Esophagus muscularis mucosa (tissue), 4 donors: ENCODE measurements around the gene GNAO1. TPM values are rescaled to one million over a fixed set of nuclear protein-coding genes. Genes with fewer than 3 reads are reported as not detected.

ENCODE experiments used
- DNase-seq: peaks from one replicate; pipeline ENCODE4 v3.0.0-alpha.2; 2017; ENCODE audit errors: extremely low spot score
- H3K27ac ChIP-seq, 4 donors: fragments of 200-600 bp; sonication (generic); replicated peaks in 1 of 4; 1 replicate in 3 of 4; 2 replicates in 1 of 4; pipeline ENCODE4 v1.5.1; 2016 to 2019; ENCODE audit warnings: mild to moderate bottlenecking in 1 of 4
- H3K27me3 ChIP-seq, 4 donors: fragments of 200-600 bp; sonication (generic); one replicate each; pipeline versions ENCODE4 v1.5.1 to v1.6.0; 2016 to 2019
- H3K36me3 ChIP-seq, 4 donors: fragments of 200-600 bp; sonication (generic); one replicate each; pipeline ENCODE4 v1.5.1; 2016 to 2019
- H3K4me1 ChIP-seq, 4 donors: fragments of 200-600 bp; sonication (generic); one replicate each; pipeline ENCODE4 v1.5.1; 2016 to 2019
- H3K4me3 ChIP-seq, 4 donors: fragments of 200-600 bp; sonication (generic); 1 replicate in 2 of 4; 2 replicates in 2 of 4; pipeline ENCODE4 v1.5.1; 2016 to 2019; ENCODE audit warnings: mild to moderate bottlenecking in 4 of 4, moderate library complexity in 1 of 4
- H3K9me3 ChIP-seq, 4 donors: fragments of 200-600 bp; sonication (generic); 1 replicate in 3 of 4; 2 replicates in 1 of 4; pipeline ENCODE4 v1.5.1; 2016 to 2019
- EP300 ChIP-seq: sonication (generic); formaldehyde crosslinking; IDR thresholded peaks from one replicate; pipeline ENCODE4 v1.6.1; 2017; ENCODE audit warnings: antibody characterized with exemption
- POLR2A ChIP-seq: fragments of 450-650 bp; IDR thresholded peaks from one replicate; pipeline ENCODE4 v1.6.1; 2017; ENCODE audit warnings: antibody characterized with exemption, moderate library complexity, mild to moderate bottlenecking, low read depth
- POLR2AphosphoS5 ChIP-seq, 2 donors: sonication (generic); formaldehyde crosslinking; IDR thresholded peaks; one replicate each; pipeline ENCODE4 v1.6.1; 2017; ENCODE audit warnings: antibody characterized with exemption in 2 of 2
- WGBS: methylation state at CpG from one replicate; pipeline ENCODE4 v1.1.5; 2018; 5-methylcytosine and 5-hydroxymethylcytosine counted together
- intact Hi-C: fragments of 100-400 bp; cut with DNase I; formaldehyde crosslinking; loops from one replicate; pipeline ENCODE4 v1.15.1; 2023
- total RNA-seq, 4 donors: library from RNA; depleted of rRNA; stranded (reverse); fragments of >200 nt; gene quantifications; one replicate each; pipeline versions ENCODE4 v1.1.0 to v1.2.1, GENCODE V29; 2016
- TF ChIP-seq, protein P1 (sequence below), 3 experiments: fragments of 200-600 bp in 2 of 3; fragments of 450-650 bp in 1 of 3; sonication (generic) in 2 of 3; IDR thresholded peaks; one replicate each; pipeline ENCODE4 v1.5.1; 2017 to 2019; ENCODE audit warnings: antibody characterized with exemption in 3 of 3, mild to moderate bottlenecking in 2 of 3, moderate library complexity in 1 of 3

Gene GNAO1
- total RNA-seq, 4 donors from 2014 or later = 2.1 to 6.8 (median 3.3) TPM

DNA sequence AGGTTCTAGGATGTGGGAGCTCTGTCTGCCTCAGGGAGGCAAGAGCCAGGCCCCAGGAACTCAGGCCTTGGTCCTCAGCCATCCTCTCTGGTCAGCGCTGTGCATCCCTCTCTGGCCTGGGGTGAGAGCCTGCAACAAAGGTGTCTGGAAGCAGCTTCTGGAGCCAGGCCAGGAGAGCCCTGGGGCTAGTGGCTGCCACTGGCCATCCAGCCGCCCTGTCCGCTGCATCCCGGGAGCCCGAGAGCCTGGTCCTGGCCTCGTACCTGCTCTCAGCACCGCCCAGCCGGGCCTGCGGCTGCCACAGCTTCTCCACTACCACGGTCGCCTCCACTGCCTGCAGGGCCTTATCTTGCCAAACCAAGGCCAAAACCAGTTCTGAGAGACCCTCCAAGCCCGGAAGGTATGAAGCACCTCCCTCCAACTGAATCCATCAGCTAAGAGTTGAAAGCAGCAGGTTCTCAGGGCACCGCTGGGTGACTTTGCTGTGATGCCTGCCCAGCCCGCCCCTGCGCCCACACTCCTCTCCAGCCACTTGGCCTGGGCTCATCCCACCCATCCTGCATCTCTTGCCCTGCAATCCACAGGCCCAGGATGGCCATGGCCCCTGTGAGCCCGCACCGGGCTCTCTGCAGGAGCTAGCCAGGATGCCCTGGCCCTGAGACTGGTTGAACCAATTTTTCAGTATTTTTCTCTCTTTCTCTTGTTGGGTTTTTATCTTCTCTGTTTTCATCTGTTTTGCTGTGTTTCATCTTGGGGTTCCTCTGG is 148.3 kb downstream of the GNAO1 start:
- Histone ChIP-seq H3K36me3 (peaks cover 0 to 10% (median 1%) of the 10 kb centered on the region in 4 donors), H3K4me1 (no peaks in the 10 kb centered on the region), H3K4me3 (no peak overlapping the region), H3K9me3 (no peaks in the 10 kb centered on the region), H3K27me3 (no peaks in the 10 kb centered on the region), H3K27ac (no peak overlapping the region)
- WGBS = 93% methylated on average over 15 of the region's 17 CpGs
- DNase-seq = no peak
- intact Hi-C loops = no loop called here
- TF ChIP-seq POLR2A = no peak
- TF ChIP-seq, protein P1, sequence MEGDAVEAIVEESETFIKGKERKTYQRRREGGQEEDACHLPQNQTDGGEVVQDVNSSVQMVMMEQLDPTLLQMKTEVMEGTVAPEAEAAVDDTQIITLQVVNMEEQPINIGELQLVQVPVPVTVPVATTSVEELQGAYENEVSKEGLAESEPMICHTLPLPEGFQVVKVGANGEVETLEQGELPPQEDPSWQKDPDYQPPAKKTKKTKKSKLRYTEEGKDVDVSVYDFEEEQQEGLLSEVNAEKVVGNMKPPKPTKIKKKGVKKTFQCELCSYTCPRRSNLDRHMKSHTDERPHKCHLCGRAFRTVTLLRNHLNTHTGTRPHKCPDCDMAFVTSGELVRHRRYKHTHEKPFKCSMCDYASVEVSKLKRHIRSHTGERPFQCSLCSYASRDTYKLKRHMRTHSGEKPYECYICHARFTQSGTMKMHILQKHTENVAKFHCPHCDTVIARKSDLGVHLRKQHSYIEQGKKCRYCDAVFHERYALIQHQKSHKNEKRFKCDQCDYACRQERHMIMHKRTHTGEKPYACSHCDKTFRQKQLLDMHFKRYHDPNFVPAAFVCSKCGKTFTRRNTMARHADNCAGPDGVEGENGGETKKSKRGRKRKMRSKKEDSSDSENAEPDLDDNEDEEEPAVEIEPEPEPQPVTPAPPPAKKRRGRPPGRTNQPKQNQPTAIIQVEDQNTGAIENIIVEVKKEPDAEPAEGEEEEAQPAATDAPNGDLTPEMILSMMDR (IDR thresholded peaks at IDR 0.05) = no peak
- TF ChIP-seq EP300 = no peak
- TF ChIP-seq POLR2AphosphoS5 (IDR thresholded peaks at IDR 0.05) = no peak

DNA sequence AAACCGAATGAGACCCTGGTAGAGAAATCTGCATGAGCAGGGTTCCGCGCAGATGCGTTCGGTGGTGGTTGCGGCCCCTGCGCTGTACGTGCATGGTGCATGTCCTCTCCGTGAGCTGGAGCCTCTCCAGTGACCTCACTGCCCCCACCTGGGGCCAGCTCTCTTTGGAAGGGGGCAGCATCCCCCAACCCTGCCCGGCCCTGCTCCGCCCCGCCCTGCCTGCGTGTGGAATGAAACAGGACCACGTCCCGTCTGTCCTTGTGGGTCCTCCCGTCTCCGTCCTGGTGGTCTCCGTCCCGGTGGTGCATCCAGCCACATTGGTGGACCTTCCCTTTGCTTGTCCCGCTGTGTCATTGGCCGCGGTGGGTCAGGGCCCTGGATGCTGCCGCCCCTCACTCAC is 149.1 kb downstream of the GNAO1 start:
- WGBS = 88% methylated on average over 17 of the region's 23 CpGs
- no peaks in the 10 kb centered on the region for H3K4me1 ChIP-seq

DNA sequence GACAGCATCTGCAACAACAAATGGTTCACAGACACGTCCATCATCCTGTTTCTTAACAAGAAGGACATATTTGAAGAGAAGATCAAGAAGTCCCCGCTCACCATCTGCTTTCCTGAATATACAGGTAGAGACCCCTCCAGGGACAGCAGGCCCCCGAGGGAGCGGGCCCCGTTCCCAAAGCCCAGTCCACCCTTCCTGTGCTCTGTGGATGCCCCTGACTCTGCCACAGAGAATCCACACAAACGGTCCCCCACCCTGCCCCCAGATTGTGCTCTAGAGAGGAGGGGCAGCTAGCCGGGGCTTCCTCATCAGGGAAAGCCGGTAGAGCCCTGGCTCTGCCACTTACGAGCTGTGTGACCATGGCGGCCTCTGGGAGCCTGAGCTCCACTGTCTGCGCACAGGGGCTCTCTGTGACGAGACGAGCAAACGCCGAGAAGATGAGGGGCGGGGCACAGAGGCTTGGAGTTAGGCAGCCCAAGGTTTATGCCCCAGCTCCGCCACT is 149.6 kb downstream of the GNAO1 start:
- peaks cover 0 to 10% (median 1%) of the 10 kb centered on the region in 4 donors for H3K36me3 ChIP-seq
- no peak overlapping the region for H3K27ac ChIP-seq
- H3K27me3 ChIP-seq = no peaks in the 10 kb centered on the region
- H3K4me1 ChIP-seq = no peaks in the 10 kb centered on the region
- no peak for DNase-seq
- H3K9me3 ChIP-seq = no peaks in the 10 kb centered on the region
- H3K4me3 ChIP-seq = no peak overlapping the region
- 86% methylated on average over 12 of the region's 17 CpGs for WGBS
- intact Hi-C loops = no loop called here
- no peak for TF ChIP-seq POLR2AphosphoS5 (IDR thresholded peaks at IDR 0.05)
- TF ChIP-seq POLR2A = no peak
- TF ChIP-seq, protein P1 (IDR thresholded peaks at IDR 0.05) = no peak
- TF ChIP-seq EP300 = no peak

More for the DNA sequence above, 149.1 kb downstream of the GNAO1 start:
- Histone ChIP-seq H3K27me3 (no peaks in the 10 kb centered on the region), H3K36me3 (peaks cover 0 to 10% (median 1%) of the 10 kb centered on the region in 4 donors), H3K4me3 (no peak overlapping the region), H3K9me3 (no peaks in the 10 kb centered on the region), H3K27ac (no peak overlapping the region)
- DNase-seq = no peak
- TF ChIP-seq POLR2AphosphoS5 (IDR thresholded peaks at IDR 0.05) = no peak
- TF ChIP-seq POLR2A = no peak
- TF ChIP-seq EP300 = no peak
- TF ChIP-seq, protein P1 (IDR thresholded peaks at IDR 0.05) = no peak
- intact Hi-C loops = no loop called here

DNA sequence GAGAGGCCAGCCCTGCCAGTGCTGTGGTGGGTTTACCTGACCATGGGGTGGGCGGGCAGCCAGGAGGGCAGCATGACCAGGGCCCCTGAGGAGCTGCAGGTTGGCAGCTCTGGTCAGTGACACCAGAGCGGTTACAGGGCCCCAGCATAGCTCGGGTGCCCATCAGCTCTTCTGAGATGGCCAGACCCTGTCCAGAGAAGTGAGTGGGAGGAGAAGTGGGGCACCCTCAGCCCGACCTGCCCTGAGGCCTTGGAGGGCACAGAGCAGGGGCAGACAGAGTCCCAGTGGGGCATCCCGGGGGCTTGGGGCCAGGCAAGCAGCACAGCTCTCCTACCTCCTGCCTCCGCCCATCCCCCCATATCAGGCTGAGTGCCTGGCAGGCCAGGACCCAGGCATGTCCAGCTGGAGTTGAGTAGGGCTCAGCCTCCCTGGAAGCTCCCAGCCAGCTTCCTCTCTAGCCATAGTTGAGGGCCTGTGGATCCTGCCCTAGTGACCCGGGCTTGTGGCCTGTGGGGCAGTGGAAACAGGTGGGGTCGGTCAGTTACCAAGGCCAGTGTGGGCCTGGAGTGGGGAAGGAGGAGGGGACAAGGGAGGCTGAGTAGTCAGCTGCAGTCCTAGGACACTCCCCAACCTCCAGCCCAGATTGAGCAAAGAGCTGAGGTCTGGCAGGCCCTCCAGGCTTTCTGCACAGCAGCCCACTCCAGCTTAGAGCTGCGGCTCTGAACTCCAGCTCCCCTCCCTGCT is 150.5 kb downstream of the GNAO1 start:
- intact Hi-C loops = no loop called here
- TF ChIP-seq EP300 (no peak), POLR2AphosphoS5 (IDR thresholded peaks at IDR 0.05) (no peak), POLR2A (no peak)
- TF ChIP-seq, protein P1 (IDR thresholded peaks at IDR 0.05) = no peak

More for the DNA sequence above, 150.5 kb downstream of the GNAO1 start:
- H3K27ac ChIP-seq = no peak overlapping the region
- no peaks in the 10 kb centered on the region for H3K27me3 ChIP-seq
- WGBS = 80% methylated on average over 8 of the region's 9 CpGs
- no peaks in the 10 kb centered on the region for H3K4me1 ChIP-seq
- H3K36me3 ChIP-seq = peaks cover 0 to 10% (median 1%) of the 10 kb centered on the region in 4 donors
- H3K4me3 ChIP-seq = no peak overlapping the region
- no peak for DNase-seq
- no peaks in the 10 kb centered on the region for H3K9me3 ChIP-seq
